NCI-H1105 (cell line): ENCODE data around the gene SOX11.

Source experiments
- DNase-seq: peaks from one replicate; lab custom pipeline; 2025; lab: John Stamatoyannopoulos, UW

The SOX11 gene

GRCh38 chr2:5723791-5724735, 31.9 kb downstream of the SOX11 start:
- no peak for DNase-seq

GRCh38 chr2:5725072-5725471, 32.9 kb downstream of the SOX11 start:
- no peak for DNase-seq

- no peak for DNase-seq
Observed at GRCh38 chr2:5725794-5726463, 33.7 kb downstream of the SOX11 start.

GRCh38 chr2:5727235-5727634, 35.1 kb downstream of the SOX11 start:
- DNase-seq = no peak

GRCh38 chr2:5729416-5729815, 37.2 kb downstream of the SOX11 start:
- no peak for DNase-seq

GRCh38 chr2:5730386-5730785, 38.2 kb downstream of the SOX11 start:
- DNase-seq = no peak

GRCh38 chr2:5734859-5735520, 42.8 kb downstream of the SOX11 start:
- DNase-seq = no peak

- DNase-seq = no peak
Observed at GRCh38 chr2:5735521-5735861, 43.3 kb downstream of the SOX11 start.

GRCh38 chr2:5736050-5736449, 43.9 kb downstream of the SOX11 start:
- DNase-seq = no peak

GRCh38 chr2:5736886-5737285, 44.7 kb downstream of the SOX11 start:
- DNase-seq = no peak

GRCh38 chr2:5740053-5740452, 47.9 kb downstream of the SOX11 start:
- no peak for DNase-seq

- no peak for DNase-seq
Observed at GRCh38 chr2:5740817-5741216, 48.6 kb downstream of the SOX11 start.

- no peak for DNase-seq
Observed at GRCh38 chr2:5741242-5741641, 49.1 kb downstream of the SOX11 start.

- no peak for DNase-seq
Observed at GRCh38 chr2:5742126-5742525, 49.9 kb downstream of the SOX11 start.

GRCh38 chr2:5748391-5748790, 56.2 kb downstream of the SOX11 start:
- no peak for DNase-seq

GRCh38 chr2:5748946-5749345, 56.8 kb downstream of the SOX11 start:
- no peak for DNase-seq

- DNase-seq = no peak
Observed at GRCh38 chr2:5749347-5749746, 57.2 kb downstream of the SOX11 start.
